Measurements from ENCODE around the gene PISD.

The PISD gene

DNA sequence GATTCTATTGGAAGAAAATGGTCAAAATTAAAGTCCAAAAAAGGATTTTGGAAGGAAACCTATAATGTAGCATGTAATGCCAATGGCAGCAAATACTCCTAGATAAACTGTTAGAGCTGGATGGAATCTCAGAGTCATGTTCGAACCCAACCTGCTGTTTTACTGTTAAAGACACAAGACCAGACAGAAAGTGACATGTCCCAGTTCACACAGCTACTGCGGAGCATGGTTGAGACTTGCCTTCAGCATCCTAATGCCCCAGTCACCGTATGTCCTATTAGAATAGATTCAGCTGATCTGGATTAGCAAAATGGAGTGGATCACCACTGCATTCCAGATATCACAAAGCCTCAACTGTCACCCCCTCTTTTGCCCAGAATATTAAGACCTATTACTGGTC lies 14.9 kb downstream of the PISD start:
- TF ChIP-seq, protein P1, sequence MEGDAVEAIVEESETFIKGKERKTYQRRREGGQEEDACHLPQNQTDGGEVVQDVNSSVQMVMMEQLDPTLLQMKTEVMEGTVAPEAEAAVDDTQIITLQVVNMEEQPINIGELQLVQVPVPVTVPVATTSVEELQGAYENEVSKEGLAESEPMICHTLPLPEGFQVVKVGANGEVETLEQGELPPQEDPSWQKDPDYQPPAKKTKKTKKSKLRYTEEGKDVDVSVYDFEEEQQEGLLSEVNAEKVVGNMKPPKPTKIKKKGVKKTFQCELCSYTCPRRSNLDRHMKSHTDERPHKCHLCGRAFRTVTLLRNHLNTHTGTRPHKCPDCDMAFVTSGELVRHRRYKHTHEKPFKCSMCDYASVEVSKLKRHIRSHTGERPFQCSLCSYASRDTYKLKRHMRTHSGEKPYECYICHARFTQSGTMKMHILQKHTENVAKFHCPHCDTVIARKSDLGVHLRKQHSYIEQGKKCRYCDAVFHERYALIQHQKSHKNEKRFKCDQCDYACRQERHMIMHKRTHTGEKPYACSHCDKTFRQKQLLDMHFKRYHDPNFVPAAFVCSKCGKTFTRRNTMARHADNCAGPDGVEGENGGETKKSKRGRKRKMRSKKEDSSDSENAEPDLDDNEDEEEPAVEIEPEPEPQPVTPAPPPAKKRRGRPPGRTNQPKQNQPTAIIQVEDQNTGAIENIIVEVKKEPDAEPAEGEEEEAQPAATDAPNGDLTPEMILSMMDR (IDR thresholded peaks at IDR 0.05; ENCODE audit: insufficient read depth, low read length, poor library complexity, severe bottlenecking): no peak
- no peak for TF ChIP-seq EZH2phosphoT487 (conservative IDR thresholded peaks at IDR 0.05; ENCODE audit: low read length)
- H3K79me2 ChIP-seq (ENCODE audit: insufficient read depth, low read length): peaks cover 20% of the 10 kb centered on the region
- H3F3A ChIP-seq (ENCODE audit: insufficient read depth): no peaks in the 10 kb centered on the region
- H4K20me1 ChIP-seq (ENCODE audit: low read depth, low read length): no peaks in the 10 kb centered on the region
- H3K4me2 ChIP-seq (ENCODE audit: low read depth, low read length, poor library complexity, severe bottlenecking): no peak overlapping the region
- no peak overlapping the region for H3K9ac ChIP-seq (ENCODE audit: low read length)
- no peaks in the 10 kb centered on the region for H3K9me3 ChIP-seq (ENCODE audit: insufficient read depth, low read length)
- no peaks in the 10 kb centered on the region for H3K27me3 ChIP-seq (ENCODE audit: low read length)
- no peak overlapping the region for H3K4me3 ChIP-seq (ENCODE audit: insufficient read depth, low read length, poor library complexity, severe bottlenecking)
- no peaks in the 10 kb centered on the region for H3K36me3 ChIP-seq (ENCODE audit: low read length)
- H3K9me2 ChIP-seq (replicated peaks; ENCODE audit: insufficient read depth, low read length): no peaks in the 10 kb centered on the region
- no peak overlapping the region for H3K27ac ChIP-seq (ENCODE audit: low read depth, low read length)
- no peak overlapping the region for H2AFZ ChIP-seq (ENCODE audit: low read depth, low read length, severe bottlenecking)

DNA sequence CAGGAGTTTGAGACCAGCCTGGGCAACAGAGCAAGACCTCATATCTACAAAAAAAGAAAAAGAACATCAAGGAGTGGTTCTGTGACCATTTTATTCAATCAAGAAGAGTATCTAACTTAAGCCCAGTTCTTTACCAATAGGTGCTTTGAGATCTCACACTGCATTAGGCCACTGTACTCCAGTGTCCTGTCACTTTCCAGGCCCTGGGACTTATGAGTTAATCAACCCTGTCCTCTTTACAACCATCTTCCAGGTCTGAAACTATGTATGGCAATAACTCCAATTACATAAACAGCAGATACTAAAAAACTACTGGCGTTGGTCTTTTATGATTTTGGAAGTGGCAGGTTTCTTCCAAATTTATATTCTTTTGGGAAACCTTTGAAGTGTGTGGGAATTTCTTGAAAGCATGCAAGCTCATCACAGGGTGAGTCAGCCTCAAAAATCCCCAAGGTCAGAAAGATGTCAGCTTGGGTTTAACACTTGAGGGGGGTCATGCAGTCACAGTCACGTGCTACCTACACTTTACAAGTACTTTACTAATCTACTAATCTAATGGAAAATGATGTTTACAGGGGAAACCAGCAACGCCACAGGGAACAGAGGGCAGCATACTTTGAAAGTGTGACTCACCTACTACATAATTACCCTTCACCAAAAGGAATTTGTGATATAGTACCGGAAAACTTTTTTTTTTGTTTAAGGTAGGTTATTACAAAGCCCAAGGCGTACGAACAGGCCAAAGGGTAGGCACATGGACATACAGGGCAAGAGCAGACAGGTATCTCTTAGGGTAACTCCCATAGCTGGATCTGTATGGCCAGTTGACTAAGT lies 15.6 kb downstream of the PISD start:
- H3K27ac ChIP-seq (ENCODE audit: low read depth, low read length): no peak overlapping the region
- H3K4me3 ChIP-seq (ENCODE audit: insufficient read depth, low read length, poor library complexity, severe bottlenecking): no peak overlapping the region
- no peak overlapping the region for H2AFZ ChIP-seq (ENCODE audit: low read depth, low read length, severe bottlenecking)
- H3K4me2 ChIP-seq (ENCODE audit: low read depth, low read length, poor library complexity, severe bottlenecking): no peak overlapping the region
- peaks cover 15% of the 10 kb centered on the region for H3K79me2 ChIP-seq (ENCODE audit: insufficient read depth, low read length)
- H4K20me1 ChIP-seq (ENCODE audit: low read depth, low read length): no peaks in the 10 kb centered on the region
- H3K27me3 ChIP-seq (ENCODE audit: low read length): no peaks in the 10 kb centered on the region
- H3K9ac ChIP-seq (ENCODE audit: low read length): no peak overlapping the region
- no peak for TF ChIP-seq EZH2phosphoT487 (conservative IDR thresholded peaks at IDR 0.05; ENCODE audit: low read length)
- TF ChIP-seq, protein P1 (IDR thresholded peaks at IDR 0.05; ENCODE audit: insufficient read depth, low read length, poor library complexity, severe bottlenecking): no peak
- no peaks in the 10 kb centered on the region for H3K36me3 ChIP-seq (ENCODE audit: low read length)
- H3K9me3 ChIP-seq (ENCODE audit: insufficient read depth, low read length): no peaks in the 10 kb centered on the region
- H3F3A ChIP-seq (ENCODE audit: insufficient read depth): no peaks in the 10 kb centered on the region
- H3K9me2 ChIP-seq (replicated peaks; ENCODE audit: insufficient read depth, low read length): no peaks in the 10 kb centered on the region

DNA sequence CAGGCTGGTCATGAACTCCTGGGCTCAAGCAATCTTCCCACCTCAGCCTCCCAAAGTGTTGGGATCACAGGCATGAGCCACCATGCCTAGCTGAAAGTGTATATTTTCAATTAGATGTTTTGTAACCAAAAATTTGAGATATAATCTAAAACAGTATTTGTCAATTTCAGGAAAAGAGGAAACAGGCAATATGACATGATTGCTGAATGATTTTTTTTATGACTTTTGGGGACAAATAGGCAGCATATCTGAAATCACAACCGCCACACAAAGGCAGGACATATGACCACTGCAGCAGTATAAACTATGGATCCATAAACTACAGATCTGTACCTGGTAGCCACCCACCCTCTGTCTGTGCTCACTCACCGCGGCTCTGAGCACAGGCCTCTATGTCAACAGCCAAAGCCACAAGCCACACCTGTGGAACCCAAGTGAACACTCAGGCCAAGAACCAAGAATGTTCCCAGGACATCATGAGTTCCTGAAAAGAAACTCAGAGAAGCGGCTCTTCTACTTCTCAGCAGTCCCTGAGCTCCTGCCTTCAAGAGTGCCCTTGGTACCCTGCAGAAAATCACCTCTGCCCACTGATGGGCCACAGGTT lies 22.5 kb downstream of the PISD start:
- no peaks in the 10 kb centered on the region for H3K36me3 ChIP-seq (ENCODE audit: low read length)
- H3K9me2 ChIP-seq (replicated peaks; ENCODE audit: insufficient read depth, low read length): no peaks in the 10 kb centered on the region
- peaks cover 37% of the 10 kb centered on the region for H3F3A ChIP-seq (ENCODE audit: insufficient read depth)
- no peaks in the 10 kb centered on the region for H4K20me1 ChIP-seq (ENCODE audit: low read depth, low read length)
- no peak overlapping the region for H3K4me3 ChIP-seq (ENCODE audit: insufficient read depth, low read length, poor library complexity, severe bottlenecking)
- TF ChIP-seq, protein P1 (IDR thresholded peaks at IDR 0.05; ENCODE audit: insufficient read depth, low read length, poor library complexity, severe bottlenecking): no peak
- no peak for TF ChIP-seq EZH2phosphoT487 (conservative IDR thresholded peaks at IDR 0.05; ENCODE audit: low read length)
- no peak overlapping the region for H2AFZ ChIP-seq (ENCODE audit: low read depth, low read length, severe bottlenecking)
- H3K9ac ChIP-seq (ENCODE audit: low read length): peak overlapping the region; percentile 74
- peak overlapping the region; percentile 89 for H3K27ac ChIP-seq (ENCODE audit: low read depth, low read length)
- peaks cover 44% of the 10 kb centered on the region for H3K79me2 ChIP-seq (ENCODE audit: insufficient read depth, low read length)
- H3K9me3 ChIP-seq (ENCODE audit: insufficient read depth, low read length): no peaks in the 10 kb centered on the region
- no peaks in the 10 kb centered on the region for H3K27me3 ChIP-seq (ENCODE audit: low read length)
- H3K4me2 ChIP-seq (ENCODE audit: low read depth, low read length, poor library complexity, severe bottlenecking): peak overlapping the region; percentile 74
